CMK (cell line): ENCODE measurements around the gene PRRC2C.
"Not testable (repeated sequence)": the region's sequence is repeated elsewhere in the genome, so short reads cannot be mapped to it uniquely, and the experiment has no call there.

ENCODE experiments used
- DNase-seq: peaks from one replicate; pipeline ENCODE4 v3.0.0-alpha.2; 2010; ENCODE audit warnings: low read depth

The PRRC2C gene

GRCh38 chr1:171500304-171500703, 15.0 kb downstream of the PRRC2C start:
- DNase-seq: no peak

- DNase-seq: no peak
These were observed 15.5 kb downstream of the PRRC2C start for GRCh38 chr1:171500803-171501202.

GRCh38 chr1:171501305-171502024, 16.1 kb downstream of the PRRC2C start:
- DNase-seq: no peak

- DNase-seq: no peak
These were observed 21.4 kb downstream of the PRRC2C start for GRCh38 chr1:171506525-171507304.

GRCh38 chr1:171507435-171507834, 22.1 kb downstream of the PRRC2C start:
- DNase-seq: no peak

- DNase-seq: no peak
These were observed 23.9 kb downstream of the PRRC2C start for GRCh38 chr1:171509191-171509590.

GRCh38 chr1:171513743-171514142, 28.4 kb downstream of the PRRC2C start:
- no peak for DNase-seq

GRCh38 chr1:171515299-171515698, 30.0 kb downstream of the PRRC2C start:
- DNase-seq: no peak

GRCh38 chr1:171515741-171516140, 30.4 kb downstream of the PRRC2C start:
- DNase-seq: no peak

- DNase-seq: no peak
These were observed 36.2 kb downstream of the PRRC2C start for GRCh38 chr1:171521567-171521966.

- DNase-seq: no peak
These were observed 45.3 kb downstream of the PRRC2C start for GRCh38 chr1:171530676-171531075.

GRCh38 chr1:171532520-171532919, 47.2 kb downstream of the PRRC2C start:
- no peak for DNase-seq

- no peak for DNase-seq
These were observed 60.2 kb downstream of the PRRC2C start for GRCh38 chr1:171545523-171545922.

- DNase-seq: no peak
These were observed 64.7 kb downstream of the PRRC2C start for GRCh38 chr1:171550050-171550449.

GRCh38 chr1:171550598-171551100, 65.3 kb downstream of the PRRC2C start:
- not testable (repeated sequence) for DNase-seq

- DNase-seq: not testable (repeated sequence)
These were observed 68.6 kb downstream of the PRRC2C start for GRCh38 chr1:171553960-171554359.

GRCh38 chr1:171563675-171564074, 78.3 kb downstream of the PRRC2C start:
- DNase-seq: no peak

- no peak for DNase-seq
These were observed 81.1 kb downstream of the PRRC2C start for GRCh38 chr1:171566467-171566866.

GRCh38 chr1:171570295-171570694, 85.0 kb downstream of the PRRC2C start:
- no peak for DNase-seq

- DNase-seq: no peak
These were observed 90.8 kb downstream of the PRRC2C start for GRCh38 chr1:171576144-171576543.

GRCh38 chr1:171581226-171581625, 95.9 kb downstream of the PRRC2C start:
- DNase-seq: no peak

- no peak for DNase-seq
These were observed 96.4 kb downstream of the PRRC2C start for GRCh38 chr1:171581766-171582165.

- no peak for DNase-seq
These were observed 97.3 kb downstream of the PRRC2C start for GRCh38 chr1:171582589-171582988.
